Right lobe of liver (tissue), 4 donors: Measurements from ENCODE around the gene FOXF2.

Experiments
- CTCF ChIP-seq, 4 donors: fragments of 200-600 bp in 3 of 4; fragments of 450-650 bp in 1 of 4; IDR thresholded peaks; one replicate each; pipeline versions ENCODE4 v1.5.1 to v1.8.0; 2016 to 2022; ENCODE audit warnings: antibody characterized with exemption in 4 of 4, mild to moderate bottlenecking in 2 of 4
- POLR2A ChIP-seq: fragments of 450-650 bp; IDR thresholded peaks from one replicate; pipeline ENCODE4 v1.6.1; 2017; ENCODE audit warnings: antibody characterized with exemption, mild to moderate bottlenecking
- donor health status: DM: no; HTN: no; CAD: no.
- donor health status: DM: no; HTN: no; CAD: no.
- donor health status: DM: no; HTN: yes; CAD: no.

- TF ChIP-seq CTCF (IDR thresholded peaks at IDR 0.05) = no peak
- no peak for TF ChIP-seq POLR2A
Measured at GRCh38 chr6:1383729-1384548, 5.4 kb upstream of the FOXF2 start.
